ENCODE data around the gene NOX3.

NOX3 gene

DNA sequence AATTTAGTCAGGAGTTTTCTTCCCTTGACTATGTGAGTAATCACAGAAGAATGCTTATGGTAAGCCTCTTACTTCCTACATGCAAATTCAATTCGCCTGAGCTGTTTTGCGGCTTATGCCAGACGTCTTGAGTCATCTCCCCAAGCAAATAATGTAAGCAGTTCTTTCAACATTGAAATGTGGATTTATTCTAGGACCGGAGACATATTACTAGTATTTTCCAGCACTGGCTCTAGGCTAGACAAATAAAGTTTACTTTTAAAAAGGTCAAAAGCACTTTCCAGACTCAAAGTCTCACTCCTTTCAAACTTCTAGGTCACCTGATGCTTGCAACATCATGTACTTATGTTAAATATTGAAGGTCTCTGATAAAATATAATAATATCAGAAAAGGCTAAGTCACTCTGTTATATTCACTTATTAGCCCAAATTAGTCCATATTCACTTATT, 38.1 kb upstream of the NOX3 start:
- no peak for TF ChIP-seq CTCF (IDR thresholded peaks at IDR 0.05)

DNA sequence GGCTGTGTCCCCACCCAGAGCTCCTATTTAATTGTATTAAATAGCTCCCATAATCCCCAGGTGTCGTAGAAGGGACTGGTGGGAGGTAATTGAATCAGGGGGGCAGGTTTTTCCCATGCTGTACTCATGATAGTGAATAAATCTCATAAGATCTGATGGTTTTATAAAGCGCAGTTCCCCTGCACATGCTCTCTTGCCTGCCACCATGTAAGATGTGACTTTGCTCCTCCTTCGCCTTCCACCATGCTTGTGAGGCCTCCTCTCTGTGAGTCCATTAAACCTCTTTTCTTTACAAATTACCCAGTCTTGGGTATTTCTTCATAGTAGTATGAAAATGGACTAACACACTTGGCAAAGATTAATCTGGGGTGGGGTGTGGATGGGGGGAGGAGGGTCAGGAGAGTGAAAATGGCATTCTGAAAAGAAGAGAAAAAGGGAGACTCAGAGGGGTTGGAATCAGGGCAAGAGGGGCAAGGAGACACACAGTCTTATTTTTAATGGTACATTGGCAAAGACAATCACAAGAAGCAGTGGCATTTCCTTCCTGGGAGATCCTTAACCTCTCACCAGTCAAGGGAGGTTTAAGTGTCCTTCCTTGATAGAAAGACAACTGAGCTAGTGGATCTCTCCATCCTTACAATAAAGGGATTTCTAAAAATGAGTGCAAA, 37.5 kb upstream of the NOX3 start:
- TF ChIP-seq CTCF (IDR thresholded peaks at IDR 0.05) = no peak

- TF ChIP-seq CTCF (IDR thresholded peaks at IDR 0.05) = no peak
These were observed 36.6 kb upstream of the NOX3 start for GRCh38 chr6:155492061-155492735.

- TF ChIP-seq CTCF (IDR thresholded peaks at IDR 0.05) = no peak
These were observed 35.8 kb upstream of the NOX3 start for GRCh38 chr6:155491421-155491820.

DNA sequence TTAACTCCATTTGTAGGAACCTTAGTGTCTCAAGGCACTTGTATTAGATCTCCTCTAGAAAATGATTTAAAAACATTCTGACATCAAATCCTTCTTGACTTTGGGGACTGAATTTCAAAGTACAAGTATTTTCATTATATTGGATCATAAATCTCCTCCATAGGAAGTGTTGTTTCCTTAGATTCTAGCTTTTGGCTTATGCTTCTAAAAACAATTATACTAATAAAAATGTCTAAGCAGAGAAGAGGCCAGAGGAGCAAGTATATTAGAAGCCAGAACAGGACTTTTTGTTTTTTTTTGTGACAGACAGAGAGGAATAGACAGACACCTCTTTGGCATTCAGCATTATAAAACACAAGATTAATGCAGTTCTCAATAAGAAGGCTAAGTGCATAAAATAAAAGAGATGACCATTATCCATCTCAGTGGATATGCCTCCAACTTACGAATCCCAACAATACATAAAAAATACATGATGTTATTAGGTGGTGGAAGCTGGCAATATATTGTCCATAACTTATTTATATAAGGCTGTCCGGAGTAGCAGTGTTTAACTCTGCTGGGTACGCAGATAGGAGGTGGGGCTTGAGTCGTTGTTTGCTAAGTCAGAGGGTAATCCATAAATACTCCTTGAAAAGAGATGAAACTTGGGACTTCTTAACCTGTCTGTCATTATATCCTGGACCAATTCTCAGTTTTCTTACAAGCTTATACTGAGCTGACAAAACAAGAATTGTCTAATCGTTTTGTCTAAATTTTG, 31.9 kb upstream of the NOX3 start:
- TF ChIP-seq CTCF (IDR thresholded peaks at IDR 0.05) = no peak

- no peak for TF ChIP-seq CTCF (IDR thresholded peaks at IDR 0.05)
These were observed 31.2 kb upstream of the NOX3 start for GRCh38 chr6:155486721-155487294.

DNA sequence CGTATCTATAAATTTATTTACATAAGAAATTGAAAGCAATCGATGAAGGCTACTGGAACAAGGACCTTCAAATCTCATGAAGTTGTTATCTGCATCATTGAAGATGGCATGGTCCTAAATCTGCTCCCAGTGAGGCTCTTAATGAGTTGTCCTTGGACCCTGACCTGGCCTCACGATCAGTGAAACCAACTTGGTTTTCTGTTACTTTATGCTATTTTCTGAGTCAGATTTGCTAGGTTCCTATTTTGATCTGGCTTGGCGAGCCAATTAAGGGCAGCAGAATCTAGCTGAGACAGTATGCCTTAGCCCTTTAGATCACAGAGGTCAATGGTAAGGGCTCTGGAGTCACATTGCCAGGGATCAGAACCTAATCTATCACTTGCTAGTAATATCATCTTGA, 30.1 kb upstream of the NOX3 start:
- no peak for TF ChIP-seq CTCF (IDR thresholded peaks at IDR 0.05)

Measured in LNCAP (cell line).